COLO829 (cell line): ENCODE results near the gene FNDC3A.

Experiments used
- DNase-seq: peaks from one replicate; pipeline ENCODE4 v3.0.0; 2012; ENCODE audit warnings: low spot score

FNDC3A gene

GRCh38 chr13:49253310-49253709 lies 277.6 kb downstream of the FNDC3A start:
- DNase-seq, result no peak

DNA sequence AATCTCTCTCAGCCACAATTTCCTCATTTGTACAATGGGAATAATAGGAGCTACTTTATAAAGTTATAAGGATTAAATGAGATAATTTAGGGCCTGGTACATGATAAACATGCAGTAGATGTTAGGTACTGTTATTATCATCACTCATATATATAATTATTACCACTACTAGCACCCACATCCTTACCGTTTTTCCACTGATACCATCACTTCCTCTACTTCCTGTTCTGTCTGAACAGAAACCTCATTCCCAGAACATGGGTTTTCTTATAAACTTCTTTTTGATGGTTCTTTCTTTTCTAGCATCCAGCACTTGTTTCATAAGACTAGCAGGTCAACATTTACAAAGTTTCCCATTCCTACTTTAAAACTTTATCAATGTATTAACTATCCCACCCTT lies 278.3 kb downstream of the FNDC3A start:
- DNase-seq, result no peak

GRCh38 chr13:49256841-49257240 lies 281.1 kb downstream of the FNDC3A start:
- no peak for DNase-seq

DNA sequence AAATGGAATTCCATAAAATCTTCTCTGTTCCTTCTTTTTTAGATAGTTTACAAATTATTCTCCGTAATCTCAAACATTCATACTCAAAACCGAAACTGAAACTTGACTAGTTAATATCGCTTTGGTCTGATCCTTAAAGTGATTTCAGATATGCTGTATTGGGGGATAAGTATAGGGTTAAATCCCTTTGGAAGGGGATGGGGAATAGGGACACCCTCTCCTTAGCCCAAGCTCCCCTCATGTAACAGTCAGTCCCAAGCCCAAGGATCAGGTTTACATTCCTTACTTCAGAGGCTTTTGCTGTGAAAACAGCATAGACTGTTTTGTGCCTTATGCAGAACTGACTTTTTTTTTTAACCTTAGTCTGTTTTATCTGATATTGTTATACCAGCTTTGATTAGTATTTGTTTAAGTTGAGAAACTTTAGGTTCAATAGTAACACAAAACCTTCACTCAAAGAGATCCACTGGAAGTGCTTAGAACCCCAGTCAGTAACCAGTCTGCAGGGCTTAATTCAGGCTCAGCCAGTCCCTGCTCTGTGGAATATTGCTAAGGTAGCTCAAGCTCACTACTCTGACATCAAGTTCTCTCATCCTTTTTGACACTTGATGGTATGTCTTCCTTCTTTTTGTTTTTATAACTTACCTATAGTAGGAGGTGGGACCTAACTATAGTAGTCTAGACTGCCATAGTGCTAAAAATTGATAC lies 282.5 kb downstream of the FNDC3A start:
- DNase-seq, result no peak
